GM19351 (cell line): Measurements from ENCODE around the gene SLC16A13.
A peak's percentile ranks its signal among the peaks of the same experiment; 100 is the strongest.
"Not testable (repeated sequence)": the region's sequence is repeated elsewhere in the genome, so short reads cannot be mapped to it uniquely, and the experiment has no call there.

Experiments used
- ATAC-seq: cut with Tn5 transposase; IDR thresholded peaks from one replicate; pipeline ENCODE4 v1.9.1; 2021; ENCODE audit warnings: mild to moderate bottlenecking, moderate library complexity; ENCODE audit not compliant: unreplicated experiment

Gene SLC16A13, protein sequence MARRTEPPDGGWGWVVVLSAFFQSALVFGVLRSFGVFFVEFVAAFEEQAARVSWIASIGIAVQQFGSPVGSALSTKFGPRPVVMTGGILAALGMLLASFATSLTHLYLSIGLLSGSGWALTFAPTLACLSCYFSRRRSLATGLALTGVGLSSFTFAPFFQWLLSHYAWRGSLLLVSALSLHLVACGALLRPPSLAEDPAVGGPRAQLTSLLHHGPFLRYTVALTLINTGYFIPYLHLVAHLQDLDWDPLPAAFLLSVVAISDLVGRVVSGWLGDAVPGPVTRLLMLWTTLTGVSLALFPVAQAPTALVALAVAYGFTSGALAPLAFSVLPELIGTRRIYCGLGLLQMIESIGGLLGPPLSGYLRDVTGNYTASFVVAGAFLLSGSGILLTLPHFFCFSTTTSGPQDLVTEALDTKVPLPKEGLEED

GRCh38 chr17:7035591-7036368 is at the start of gene SLC16A13:
Gene SLC16A13 (plus strand): TSS chr17:7036015. CDS start chr17:7036383, 368 bp downstream.
- ATAC-seq = peak; percentile 88

- no peak for ATAC-seq
Measured at GRCh38 chr17:6986676-6987075, 49.1 kb upstream of the SLC16A13 start.

GRCh38 chr17:6989779-6990178 is 46.0 kb upstream of the SLC16A13 start:
- no peak for ATAC-seq

DNA sequence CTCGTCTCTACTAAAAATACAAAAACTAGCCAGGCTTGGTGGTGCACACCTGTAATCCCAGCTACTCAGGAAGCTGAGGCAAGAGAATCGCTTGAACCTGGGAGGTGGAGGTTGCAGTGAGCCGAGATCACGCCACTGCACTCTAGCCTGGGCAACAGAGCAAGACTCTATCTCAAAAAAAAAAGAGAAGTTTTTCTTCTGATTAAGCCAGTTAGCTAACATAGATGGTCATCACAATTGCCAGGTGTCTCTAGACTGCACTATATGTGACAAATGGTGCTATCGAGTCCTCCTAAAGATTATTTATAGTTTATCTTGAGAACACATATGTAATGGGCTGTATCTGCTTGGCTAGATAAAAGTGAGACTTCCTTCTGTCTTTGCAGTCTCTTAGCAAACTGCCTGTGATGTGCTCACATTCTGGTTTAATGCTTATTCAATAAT is 42.2 kb upstream of the SLC16A13 start:
- not testable (repeated sequence) for ATAC-seq

- ATAC-seq = no peak
Measured at GRCh38 chr17:6994118-6994598, 41.7 kb upstream of the SLC16A13 start.

GRCh38 chr17:6994666-6995256 is 41.1 kb upstream of the SLC16A13 start:
- no peak for ATAC-seq

- no peak for ATAC-seq
Measured at GRCh38 chr17:6995500-6996255, 40.1 kb upstream of the SLC16A13 start, which contains the start of gene ALOX12. Gene ALOX12 (plus strand): TSS chr17:6996049. CDS start chr17:6996118, 69 bp downstream.

- no peak for ATAC-seq
Measured at GRCh38 chr17:6996256-6997011, 39.4 kb upstream of the SLC16A13 start.

DNA sequence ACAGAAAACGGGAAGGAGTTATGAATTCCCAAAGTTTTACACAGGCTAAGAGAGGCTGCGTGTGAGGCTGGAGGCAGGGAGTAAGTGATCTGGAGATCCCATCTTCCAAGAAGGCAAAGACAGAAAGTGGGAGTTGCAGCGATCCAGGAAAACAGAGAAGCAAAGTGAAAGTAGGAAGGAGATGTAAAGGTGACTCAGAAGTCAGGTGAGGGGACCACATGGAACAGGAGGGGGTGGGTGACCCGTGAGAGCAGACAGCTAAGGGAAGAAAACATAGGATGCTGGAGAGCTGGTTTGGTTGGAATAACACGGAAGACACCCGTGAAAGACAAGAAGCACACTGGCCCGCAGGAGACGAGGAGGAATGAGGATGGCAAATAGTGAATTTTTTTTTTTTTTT is 38.6 kb upstream of the SLC16A13 start:
- no peak for ATAC-seq

- no peak for ATAC-seq
Measured at GRCh38 chr17:6998855-6999508, 36.8 kb upstream of the SLC16A13 start.

DNA sequence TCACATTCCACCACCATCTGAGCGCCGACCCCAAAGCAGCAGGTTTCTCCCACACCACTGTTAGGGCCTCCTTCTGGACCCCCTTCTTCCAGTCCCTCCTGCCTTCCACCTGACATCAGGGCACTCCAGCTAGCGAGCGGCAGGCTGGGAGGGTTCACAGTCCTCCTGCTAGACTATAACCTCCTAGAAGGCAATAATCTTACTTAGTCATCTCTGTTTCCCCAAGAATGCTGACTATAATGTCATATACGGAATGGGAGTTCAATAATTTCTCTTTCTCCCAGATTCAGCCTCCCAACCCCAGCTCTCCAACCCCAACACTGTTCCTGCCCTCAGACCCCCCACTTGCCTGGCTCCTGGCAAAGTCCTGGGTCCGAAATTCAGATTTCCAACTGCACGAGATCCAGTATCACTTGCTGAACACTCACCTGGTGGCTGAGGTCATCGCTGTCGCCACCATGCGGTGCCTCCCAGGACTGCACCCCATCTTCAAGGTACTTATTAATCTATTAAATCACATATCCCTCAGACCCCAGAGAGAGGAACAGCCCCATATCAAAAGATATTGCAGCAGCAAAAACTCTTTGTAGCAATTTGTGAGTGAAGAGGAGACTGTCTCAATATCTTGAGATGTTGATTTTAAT is 34.4 kb upstream of the SLC16A13 start:
- ATAC-seq = no peak

- no peak for ATAC-seq
Measured at GRCh38 chr17:7002288-7003047, 33.3 kb upstream of the SLC16A13 start.

- ATAC-seq = no peak
Measured at GRCh38 chr17:7003745-7004144, 32.1 kb upstream of the SLC16A13 start.

GRCh38 chr17:7004398-7005253 is 31.2 kb upstream of the SLC16A13 start:
- no peak for ATAC-seq

- no peak for ATAC-seq
Measured at GRCh38 chr17:7005716-7006115, 30.1 kb upstream of the SLC16A13 start.

DNA sequence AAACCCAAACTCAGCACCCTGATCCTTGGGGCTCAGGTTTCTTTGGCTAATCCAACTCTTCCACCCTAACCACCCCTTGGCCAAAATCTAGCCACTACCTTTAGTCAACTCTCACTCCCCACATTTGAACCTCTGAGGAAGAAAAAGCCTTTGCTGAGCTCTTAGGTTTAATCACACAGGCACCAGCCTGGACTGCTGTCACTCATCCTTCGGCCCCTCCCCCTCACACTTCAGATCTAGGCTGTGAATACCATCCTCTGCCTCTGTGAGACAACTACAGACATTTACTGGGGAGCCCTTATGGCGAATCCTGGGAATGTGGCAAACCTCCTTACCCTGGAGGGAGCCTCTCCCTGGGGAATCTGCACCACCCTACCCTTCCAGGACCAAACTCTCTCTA is 28.7 kb upstream of the SLC16A13 start:
- ATAC-seq = no peak

DNA sequence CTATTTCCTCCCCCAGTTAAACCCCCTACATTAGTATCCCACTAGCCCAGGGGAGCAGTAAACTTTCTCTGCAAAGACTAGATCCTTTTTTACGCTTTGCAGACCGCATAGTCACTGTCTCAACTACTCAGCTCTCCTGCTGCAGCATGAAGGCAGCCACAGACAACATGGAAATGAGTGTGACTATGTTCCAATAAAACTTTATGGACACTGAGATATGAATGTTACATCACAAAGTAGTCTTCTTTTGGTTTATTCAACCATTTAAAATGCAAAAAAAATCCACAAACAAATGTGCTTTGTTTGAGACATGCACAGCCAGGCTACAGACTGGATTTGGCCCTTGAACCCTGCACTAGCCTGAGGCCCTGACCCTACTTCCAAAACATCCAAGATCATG is 25.3 kb upstream of the SLC16A13 start:
- no peak for ATAC-seq
